Brain microvascular endothelial cell (primary cell): Measurements from ENCODE around the gene CASKIN2.
"Not testable (repeated sequence)": the region's sequence is repeated elsewhere in the genome, so short reads cannot be mapped to it uniquely, and the experiment has no call there.

Experiments
- DNase-seq: peaks from one replicate; pipeline ENCODE4 v3.0.0-alpha.2; 2020
- H3K27ac ChIP-seq: fragments of 250-450 bp; sonication (Bioruptor Pico); 2 replicates; pipeline ENCODE4 v1.5.1; 2020; ENCODE audit warnings: mild to moderate bottlenecking, moderate library complexity
- H3K27me3 ChIP-seq: fragments of 250-450 bp; sonication (Bioruptor Pico); replicated peaks from 2 replicates; pipeline ENCODE4 v1.5.1; 2020; ENCODE audit warnings: mild to moderate bottlenecking
- H3K36me3 ChIP-seq: fragments of 250-450 bp; sonication (Bioruptor Pico); replicated peaks from 2 replicates; pipeline ENCODE4 v1.5.1; 2020; ENCODE audit warnings: mild to moderate bottlenecking
- H3K4me3 ChIP-seq: 2 replicates; pipeline ENCODE4 v1.5.1; 2011; ENCODE audit warnings: low read depth, mild to moderate bottlenecking, control low read depth, low read length, moderate library complexity
- CTCF ChIP-seq: IDR thresholded peaks from 2 replicates; pipeline ENCODE4 v1.5.1; 2011; ENCODE audit warnings: low read depth, mild to moderate bottlenecking, moderate library complexity, low read length, control low read depth, inconsistent platforms; ENCODE audit errors: missing control alignments
- in situ Hi-C: cut with HindIII; loops from 2 replicates; pipeline ENCODE4 v1.10.0; 2017; ENCODE audit warnings: low sequenced_read_pairs, low pct_ligation_motif_present

CASKIN2 gene

GRCh38 chr17:75485688-75486087 is 29.6 kb downstream of the CASKIN2 start:
- Histone ChIP-seq H3K27me3 (no peaks in the 10 kb centered on the region), H3K36me3 (no peaks in the 10 kb centered on the region), H3K27ac (no peak overlapping the region), H3K4me3 (no peak overlapping the region)
- TF ChIP-seq CTCF: no peak
- in situ Hi-C loops: no loop called here
- DNase-seq: no peak

- DNase-seq: no peak
- in situ Hi-C loops: no loop called here
- Histone ChIP-seq H3K27me3 (no peaks in the 10 kb centered on the region), H3K27ac (no peak overlapping the region), H3K4me3 (no peak overlapping the region), H3K36me3 (no peaks in the 10 kb centered on the region)
- TF ChIP-seq CTCF: no peak
Measured at GRCh38 chr17:75482098-75482942, 33.0 kb downstream of the CASKIN2 start.

- DNase-seq: no peak
- Histone ChIP-seq H3K4me3 (no peak overlapping the region), H3K36me3 (no peaks in the 10 kb centered on the region), H3K27ac (no peak overlapping the region), H3K27me3 (no peaks in the 10 kb centered on the region)
- in situ Hi-C loops: no loop called here
- no peak for TF ChIP-seq CTCF
Measured at GRCh38 chr17:75481194-75482068, 33.9 kb downstream of the CASKIN2 start.

GRCh38 chr17:75480281-75480680 is 35.1 kb downstream of the CASKIN2 start:
- no peak overlapping the region for H3K27ac ChIP-seq
- DNase-seq: no peak
- no peak overlapping the region for H3K4me3 ChIP-seq
- in situ Hi-C loops: no loop called here
- H3K36me3 ChIP-seq: no peaks in the 10 kb centered on the region
- no peak for TF ChIP-seq CTCF
- H3K27me3 ChIP-seq: no peaks in the 10 kb centered on the region

GRCh38 chr17:75478508-75478907 is 36.8 kb downstream of the CASKIN2 start:
- Histone ChIP-seq H3K27ac (no peak overlapping the region), H3K27me3 (no peaks in the 10 kb centered on the region), H3K36me3 (no peaks in the 10 kb centered on the region), H3K4me3 (no peak overlapping the region)
- in situ Hi-C loops: no loop called here
- TF ChIP-seq CTCF: no peak
- DNase-seq: no peak

- in situ Hi-C loops, H3K27ac ChIP-seq: not testable (repeated sequence)
Measured at GRCh38 chr17:75477490-75477862, 37.9 kb downstream of the CASKIN2 start.

More at GRCh38 chr17:75477490-75477862, 37.9 kb downstream of the CASKIN2 start:
- not testable (repeated sequence) for H3K36me3 ChIP-seq, H3K27me3 ChIP-seq, H3K4me3 ChIP-seq, DNase-seq
